Retina (tissue), 1 donor: ENCODE data around the gene DENND1A.
A peak's percentile ranks its signal among the peaks of the same experiment; 100 is the strongest.

Experiments
- DNase-seq: peaks from one replicate; pipeline ENCODE4 v3.0.0-alpha.2; 2016

Gene DENND1A

GRCh38 chr9:123514766-123515165, 415.2 kb downstream of the DENND1A start:
- DNase-seq = no peak

GRCh38 chr9:123513554-123513953, 416.4 kb downstream of the DENND1A start:
- no peak for DNase-seq

- no peak for DNase-seq
Measured at GRCh38 chr9:123511326-123512277, 418.3 kb downstream of the DENND1A start.

DNA sequence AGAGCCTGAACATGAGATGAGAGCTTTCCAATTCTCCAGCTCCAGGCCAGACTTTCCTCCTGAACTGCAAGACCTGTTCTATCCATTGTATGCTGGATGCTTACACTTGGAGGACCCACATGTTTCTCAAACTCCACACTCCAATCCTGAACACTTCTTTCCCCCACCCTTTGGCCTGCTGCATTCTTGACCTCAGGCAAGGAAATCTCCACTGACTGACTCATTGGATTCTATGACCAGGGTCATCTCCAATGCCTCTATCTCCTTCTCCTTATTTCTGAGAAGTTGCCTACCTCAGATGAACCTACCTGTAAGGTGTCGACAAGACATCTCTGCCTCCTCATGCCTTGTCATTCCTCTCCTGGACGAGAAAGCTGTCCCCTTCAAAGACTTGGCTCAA, 420.3 kb downstream of the DENND1A start:
- DNase-seq = no peak

- no peak for DNase-seq
Measured at GRCh38 chr9:123508048-123508447, 421.9 kb downstream of the DENND1A start.

DNA sequence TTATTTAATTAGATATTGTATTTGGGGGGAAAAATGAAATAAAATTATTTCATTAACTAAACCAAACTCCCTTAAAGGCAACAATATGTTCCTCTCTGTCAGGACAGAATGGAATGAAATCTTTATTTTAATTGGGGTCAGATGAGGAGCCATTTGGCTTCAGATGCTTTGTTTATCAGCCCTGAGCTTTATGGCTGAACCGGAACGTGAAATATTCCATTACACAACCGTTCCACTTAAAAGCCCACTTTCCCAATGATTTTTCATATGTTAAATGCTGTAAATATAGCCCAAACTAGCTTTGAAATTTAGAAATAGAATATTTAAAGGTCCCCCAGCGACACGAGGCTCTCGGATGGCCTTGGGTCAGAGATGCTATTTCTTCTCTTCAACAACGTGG, 424.4 kb downstream of the DENND1A start:
- DNase-seq = no peak

GRCh38 chr9:123500336-123500735, 429.6 kb downstream of the DENND1A start:
- no peak for DNase-seq

DNA sequence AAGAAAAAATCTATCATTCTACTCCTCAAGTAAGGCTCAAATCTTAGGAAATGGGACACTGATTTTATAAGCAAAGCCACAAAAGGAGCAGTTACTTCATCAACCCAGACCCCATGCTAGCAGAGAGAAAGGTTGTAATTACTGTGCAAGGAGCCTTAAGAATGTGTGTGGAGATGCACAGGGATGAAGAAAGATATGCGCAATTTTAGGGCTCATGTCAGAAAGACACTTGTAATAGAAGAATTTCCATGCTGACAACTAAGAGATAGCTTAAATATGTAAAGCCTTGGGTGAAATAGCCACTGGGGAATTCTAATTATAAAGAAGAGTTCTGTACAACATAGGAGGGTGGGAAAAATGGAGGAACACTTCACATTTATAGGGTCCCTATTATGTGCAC, 432.1 kb downstream of the DENND1A start:
- DNase-seq = no peak

GRCh38 chr9:123495731-123496130, 434.2 kb downstream of the DENND1A start:
- peak; percentile 26 for DNase-seq

GRCh38 chr9:123493627-123494026, 436.3 kb downstream of the DENND1A start:
- no peak for DNase-seq

DNA sequence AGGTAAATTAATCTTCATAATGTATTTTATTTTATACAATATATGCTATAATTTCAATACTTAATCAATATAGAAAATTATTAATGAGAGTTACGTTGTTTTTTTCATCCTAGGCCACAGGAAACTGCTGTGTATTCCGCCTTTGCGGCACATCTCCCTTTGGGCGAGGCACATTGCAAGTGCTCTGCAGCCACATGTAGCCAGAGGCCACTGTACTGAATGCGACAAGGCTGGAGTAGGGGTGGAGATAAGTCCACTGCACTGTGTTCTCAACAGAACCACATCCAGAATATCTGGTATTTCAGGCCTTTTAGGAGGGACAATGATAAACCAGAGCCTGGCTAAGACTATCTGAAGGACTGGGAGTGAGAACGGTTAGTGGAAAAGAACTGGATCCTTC, 439.2 kb downstream of the DENND1A start:
- no peak for DNase-seq

DNA sequence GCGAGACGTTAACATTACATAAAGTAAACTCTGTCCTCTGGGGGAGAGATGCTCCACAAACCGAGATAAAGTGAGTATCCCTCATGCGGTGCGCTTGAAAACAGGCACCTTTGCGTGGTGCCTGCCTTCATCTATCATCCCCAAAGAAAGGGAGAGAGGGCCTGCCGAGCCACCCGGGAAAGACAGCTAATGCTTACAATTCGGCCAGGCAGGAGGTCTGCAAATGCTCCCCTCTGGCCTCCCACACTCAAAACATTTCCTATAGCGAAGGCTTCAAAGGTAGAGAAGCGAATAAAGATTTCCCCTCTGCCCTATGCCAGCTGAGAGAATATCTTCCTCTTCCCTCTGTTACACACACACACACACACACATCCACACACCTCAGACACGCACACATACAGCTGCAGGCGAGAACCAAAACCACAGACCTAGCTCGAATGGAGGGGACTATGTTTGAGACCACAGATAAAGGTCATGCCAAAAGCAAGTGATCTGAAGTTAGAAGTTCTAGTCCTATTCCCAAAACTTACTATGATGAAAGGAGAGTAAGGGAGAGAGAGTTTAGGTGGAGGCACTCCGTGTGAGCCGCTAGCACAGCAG, 441.1 kb downstream of the DENND1A start:
- no peak for DNase-seq

GRCh38 chr9:123487944-123488548, 441.9 kb downstream of the DENND1A start:
- peak; percentile 45 for DNase-seq

DNA sequence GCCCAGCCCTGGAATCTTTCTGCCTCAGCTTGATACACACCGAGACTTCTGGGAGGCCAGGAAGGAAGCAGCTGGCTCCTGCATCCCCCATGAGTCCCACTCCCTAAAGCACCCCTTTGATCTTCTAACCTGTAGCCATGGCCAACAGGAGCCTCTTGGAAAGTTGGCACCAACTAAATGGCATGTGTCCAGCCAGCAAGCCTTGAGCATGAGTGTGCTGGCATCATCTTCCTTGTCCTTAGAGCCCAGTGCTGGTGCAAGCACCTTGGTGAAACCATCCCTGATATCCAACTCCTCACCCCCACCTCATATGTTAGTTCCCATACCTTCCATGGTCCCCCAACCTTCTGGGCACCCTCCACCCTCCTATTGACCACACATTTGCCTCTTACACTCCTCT, 443.5 kb downstream of the DENND1A start:
- DNase-seq = no peak

GRCh38 chr9:123485216-123485615, 444.7 kb downstream of the DENND1A start:
- DNase-seq = no peak

DNA sequence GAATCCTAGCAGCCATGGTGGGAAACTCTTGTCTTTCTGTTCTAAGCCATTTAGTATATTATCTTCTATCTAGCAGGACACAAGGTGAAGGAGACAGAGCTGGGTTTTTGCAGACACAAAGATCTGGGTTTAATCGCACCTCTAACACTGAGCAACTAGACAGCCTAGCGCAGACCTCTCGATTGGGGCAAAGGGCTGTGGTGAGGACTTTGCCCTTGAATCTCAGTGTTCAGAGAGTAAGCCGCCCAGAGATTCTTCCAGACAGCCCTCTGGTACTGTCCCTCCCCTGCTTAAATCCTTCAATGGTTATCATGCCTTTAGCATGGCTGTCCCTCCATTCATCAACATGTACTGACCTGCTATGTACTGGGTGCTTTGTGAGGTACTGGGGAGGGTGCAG, 445.8 kb downstream of the DENND1A start:
- DNase-seq = no peak

GRCh38 chr9:123483191-123483803, 446.6 kb downstream of the DENND1A start:
- DNase-seq = no peak

- DNase-seq = no peak
Measured at GRCh38 chr9:123482295-123482968, 447.5 kb downstream of the DENND1A start.

DNA sequence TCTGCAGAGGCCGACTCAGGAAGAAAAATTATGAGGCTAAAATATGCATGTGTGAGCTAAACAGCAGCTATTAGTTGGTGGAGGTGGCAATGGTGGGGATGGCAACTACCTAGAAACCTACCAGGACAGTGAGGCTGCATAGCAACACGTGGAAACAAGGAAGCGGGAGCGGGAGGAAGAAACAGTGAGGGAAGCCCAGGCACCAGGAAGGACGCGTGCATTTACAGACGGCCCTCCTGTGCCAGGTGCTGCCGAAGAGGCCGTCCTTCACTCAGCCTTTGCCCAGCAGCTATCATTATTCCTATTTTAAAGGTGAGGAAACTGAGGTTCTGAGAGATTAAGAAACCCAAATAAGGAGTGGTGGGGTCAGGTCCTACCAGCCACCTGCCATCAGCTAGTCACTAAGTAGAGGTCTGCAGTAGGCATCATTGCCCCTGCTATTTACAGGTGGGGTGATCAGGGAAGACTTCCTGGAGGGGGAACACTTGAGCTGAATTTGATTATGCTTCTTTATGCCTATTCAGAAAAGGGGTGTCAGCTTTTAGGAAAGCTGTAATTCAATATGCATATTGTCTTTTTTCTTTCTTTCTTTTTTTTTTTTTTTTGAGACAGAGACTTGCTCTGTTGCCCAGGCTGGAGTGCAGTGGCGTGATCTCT, 448.6 kb downstream of the DENND1A start:
- DNase-seq = no peak

GRCh38 chr9:123480791-123481190, 449.1 kb downstream of the DENND1A start:
- no peak for DNase-seq

- no peak for DNase-seq
Measured at GRCh38 chr9:123480096-123480495, 449.8 kb downstream of the DENND1A start.

GRCh38 chr9:123478967-123479602, 450.8 kb downstream of the DENND1A start:
- DNase-seq = no peak
